ENCODE data around the gene DCST2. TPM values are rescaled to one million over a fixed set of nuclear protein-coding genes. Genes with fewer than 3 reads are reported as not detected.

The DCST2 gene
- total RNA-seq, 1 donor from 2014 or later: 0.41 TPM

DNA sequence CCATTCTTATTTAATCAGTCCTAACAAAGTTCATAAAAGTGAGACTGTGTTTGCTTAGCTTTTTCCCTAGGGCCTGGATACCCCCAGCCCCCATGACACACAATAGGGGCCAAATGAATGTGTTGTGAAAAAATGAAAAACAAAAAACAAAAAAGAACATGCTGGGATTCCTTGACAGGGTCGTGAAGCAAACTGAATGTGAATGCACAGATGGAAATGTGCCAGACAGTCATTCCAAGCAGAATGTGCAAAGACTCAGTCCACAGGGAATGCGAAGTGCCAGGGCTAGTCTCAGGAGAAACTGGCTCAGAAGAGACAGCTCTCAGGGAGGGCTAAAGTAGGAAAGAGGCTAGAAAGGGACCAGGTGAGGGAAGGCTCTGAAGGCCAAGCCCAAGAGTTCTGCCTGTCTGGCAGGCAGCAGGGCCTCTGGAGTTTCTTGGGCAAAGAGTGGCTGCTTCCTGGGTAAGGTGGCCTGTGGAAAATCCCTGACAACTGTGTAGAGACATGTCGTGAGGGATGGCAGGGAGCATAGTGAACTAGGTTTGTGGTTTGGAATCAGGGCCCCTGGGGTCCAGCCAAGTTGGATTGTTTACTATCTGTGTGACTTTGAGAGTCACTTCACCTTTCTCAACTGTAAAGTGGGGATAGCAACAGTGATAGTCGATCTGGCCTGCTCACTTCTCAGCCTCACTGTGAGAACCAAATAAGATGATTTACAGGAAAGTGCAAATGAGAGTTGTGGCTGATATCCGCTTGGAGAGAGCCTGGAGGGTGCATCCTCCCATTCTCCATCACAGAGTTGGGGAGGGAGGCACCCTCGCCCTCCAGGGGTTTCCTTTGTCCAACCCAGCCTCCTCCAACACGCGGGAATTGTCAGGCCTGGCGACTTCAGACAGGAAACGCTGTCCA, 16.3 kb upstream of the DCST2 start:
- peak; percentile 14 for DNase-seq

DNA sequence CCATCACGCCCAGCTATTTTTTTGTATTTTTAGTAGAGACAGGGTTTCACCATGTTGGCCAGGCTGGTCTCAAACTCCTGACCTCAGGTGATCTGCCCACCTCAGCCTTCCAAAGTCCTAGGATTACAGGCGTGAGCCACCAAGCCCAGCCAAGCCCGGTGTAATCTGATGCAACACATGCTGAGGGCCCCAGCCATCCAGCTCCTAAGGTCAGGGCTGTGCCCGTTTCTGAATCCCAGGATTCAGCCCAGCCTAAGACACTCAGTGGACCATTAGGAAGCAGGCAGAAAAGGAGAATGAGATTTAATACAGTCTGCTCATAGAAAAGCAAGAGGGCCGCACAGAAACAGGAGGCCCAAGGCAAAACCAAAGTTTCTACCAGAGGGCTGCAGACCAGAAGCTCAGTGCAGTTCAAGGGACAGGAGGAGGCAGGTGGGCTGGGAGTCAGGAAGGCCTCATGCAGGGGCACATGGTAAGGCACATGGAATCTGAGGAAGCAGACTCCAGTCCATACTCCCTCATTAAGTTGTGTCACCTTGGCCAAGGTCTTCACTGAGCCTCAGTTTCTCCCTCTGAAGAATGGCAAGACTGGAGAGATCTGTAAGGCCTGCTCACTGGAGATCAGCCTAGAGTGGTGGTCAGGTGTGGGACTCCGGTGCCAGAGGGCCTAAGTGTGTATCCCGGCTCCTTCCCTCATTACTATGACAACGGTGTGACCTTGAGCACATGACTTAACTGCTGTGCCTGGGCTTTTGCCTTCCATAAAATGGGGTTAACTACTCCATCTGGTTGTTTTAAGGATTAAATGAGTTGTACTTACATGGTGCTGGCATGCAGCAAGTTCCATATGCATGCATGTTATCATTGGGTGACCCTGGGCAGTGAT, 15.1 kb upstream of the DCST2 start:
- no peak for DNase-seq

DNA sequence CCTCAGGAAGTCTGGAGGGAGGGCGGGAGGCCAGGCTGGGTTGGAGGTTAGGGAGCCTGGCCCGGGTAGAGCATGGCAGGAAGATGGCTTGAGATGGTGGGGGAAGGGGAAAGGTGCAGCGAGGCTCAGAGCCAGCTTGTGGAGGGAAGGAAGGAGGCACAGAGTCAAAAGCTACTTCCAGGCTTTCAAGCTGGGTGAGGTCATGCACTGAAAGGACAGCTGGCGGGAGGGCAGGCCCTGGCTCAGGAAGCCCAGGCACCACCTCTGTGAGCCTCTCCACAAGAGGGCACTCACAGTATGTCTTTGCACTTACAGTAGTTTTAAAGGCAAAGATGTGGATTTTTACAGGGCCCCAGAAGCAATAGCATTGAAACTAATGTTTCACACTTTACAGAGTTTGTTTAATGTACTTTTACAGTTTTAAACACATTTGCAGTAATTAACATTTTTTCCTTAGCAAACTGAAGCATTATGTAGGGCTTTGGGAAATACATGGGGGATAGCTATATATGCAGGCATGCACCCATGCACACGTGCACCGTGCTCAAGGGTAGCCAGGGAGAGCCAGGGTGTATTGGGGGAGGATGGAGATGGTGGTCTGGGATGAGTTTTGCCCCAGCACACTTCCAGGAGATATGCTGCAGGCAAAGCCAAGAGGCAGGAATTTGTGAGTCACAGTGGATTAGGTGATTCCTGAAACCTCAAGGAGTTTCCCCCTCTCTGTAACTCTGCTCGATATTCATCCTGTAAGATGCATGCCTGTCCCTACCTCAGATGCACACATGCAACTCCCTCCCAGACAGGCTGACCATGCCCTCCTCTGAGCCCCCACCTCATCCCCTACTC, 11.5 kb upstream of the DCST2 start:
- peak; percentile 85 for DNase-seq

DNA sequence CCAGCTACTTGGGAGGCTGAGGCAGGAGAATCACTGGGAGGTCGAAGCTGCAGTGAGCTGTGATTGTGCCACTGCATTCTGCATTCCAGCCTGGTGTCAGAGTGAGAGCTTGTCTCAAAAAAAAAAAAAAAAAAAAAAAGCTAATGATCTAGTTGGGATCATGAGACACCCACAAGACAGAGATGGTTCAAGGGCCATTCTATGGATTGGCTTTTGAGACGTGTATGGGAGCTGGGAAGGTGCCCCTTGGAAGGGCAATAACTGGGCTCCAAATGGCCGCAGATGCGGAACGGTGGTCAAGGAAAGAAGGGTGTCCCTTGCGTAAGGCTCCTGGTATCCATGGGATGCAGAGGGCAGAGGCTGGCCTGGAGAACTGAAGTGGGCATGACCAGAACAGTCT, 10.8 kb upstream of the DCST2 start:
- DNase-seq: no peak

DNA sequence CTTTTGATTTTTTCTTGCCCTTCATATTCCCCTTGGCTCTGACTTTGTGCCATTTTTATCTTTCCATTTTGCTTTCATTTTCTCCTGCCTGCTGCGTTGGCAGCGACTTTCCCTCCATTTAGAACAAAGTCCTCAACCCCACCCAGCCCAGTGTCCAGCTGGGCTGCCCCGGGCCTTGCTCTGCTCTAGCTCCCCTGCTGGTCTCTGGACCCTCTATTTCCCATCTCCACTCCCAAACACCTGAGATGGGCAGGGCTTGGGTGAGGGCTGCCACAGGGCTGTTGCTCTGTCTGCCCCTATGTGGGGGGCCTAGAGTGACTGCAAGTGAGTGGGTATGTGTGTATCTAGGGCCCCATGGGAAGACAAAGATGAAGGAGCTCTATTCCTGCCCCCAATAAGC, 10.2 kb upstream of the DCST2 start:
- DNase-seq: no peak

DNA sequence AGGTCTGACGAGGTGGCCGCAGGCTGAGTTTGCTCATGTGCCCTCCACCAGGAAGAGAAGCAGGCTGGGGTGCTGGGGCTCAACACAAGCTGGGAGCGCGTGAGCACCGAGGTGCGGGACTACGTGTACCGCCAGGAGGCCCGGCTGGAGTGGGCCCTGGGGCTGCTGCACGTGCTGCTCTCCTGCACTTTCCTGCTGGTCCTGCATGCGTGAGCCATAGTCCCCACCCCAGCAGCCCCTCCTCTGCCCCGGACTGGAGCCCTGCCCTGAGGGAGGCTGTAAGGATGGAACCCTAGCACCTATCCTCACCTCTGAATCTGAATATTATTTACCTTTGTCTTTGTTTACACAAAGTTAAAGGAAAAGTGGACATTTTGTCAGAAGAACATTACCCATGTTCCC, 9.7 kb upstream of the DCST2 start:
- no peak for DNase-seq

DNA sequence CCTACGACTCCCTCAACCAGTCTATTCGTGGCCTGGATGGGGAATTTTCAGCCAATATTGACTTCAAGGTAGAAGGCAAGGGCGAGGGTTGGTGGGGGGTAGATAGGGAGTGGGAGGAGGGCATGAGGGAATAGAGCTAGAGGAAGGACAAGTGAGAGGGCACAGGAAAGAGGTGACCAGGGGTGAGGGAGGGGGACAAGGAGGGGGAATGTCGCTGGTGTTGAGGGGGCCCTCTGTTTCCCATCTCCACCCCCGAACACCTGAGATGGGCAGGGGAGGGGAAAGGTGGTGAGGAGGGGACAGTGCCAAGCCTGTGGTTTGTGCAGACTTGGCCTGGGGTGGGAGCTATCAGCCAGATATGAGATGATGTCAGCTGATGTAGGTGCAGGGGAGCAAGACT, 9.2 kb upstream of the DCST2 start:
- no peak for DNase-seq

DNA sequence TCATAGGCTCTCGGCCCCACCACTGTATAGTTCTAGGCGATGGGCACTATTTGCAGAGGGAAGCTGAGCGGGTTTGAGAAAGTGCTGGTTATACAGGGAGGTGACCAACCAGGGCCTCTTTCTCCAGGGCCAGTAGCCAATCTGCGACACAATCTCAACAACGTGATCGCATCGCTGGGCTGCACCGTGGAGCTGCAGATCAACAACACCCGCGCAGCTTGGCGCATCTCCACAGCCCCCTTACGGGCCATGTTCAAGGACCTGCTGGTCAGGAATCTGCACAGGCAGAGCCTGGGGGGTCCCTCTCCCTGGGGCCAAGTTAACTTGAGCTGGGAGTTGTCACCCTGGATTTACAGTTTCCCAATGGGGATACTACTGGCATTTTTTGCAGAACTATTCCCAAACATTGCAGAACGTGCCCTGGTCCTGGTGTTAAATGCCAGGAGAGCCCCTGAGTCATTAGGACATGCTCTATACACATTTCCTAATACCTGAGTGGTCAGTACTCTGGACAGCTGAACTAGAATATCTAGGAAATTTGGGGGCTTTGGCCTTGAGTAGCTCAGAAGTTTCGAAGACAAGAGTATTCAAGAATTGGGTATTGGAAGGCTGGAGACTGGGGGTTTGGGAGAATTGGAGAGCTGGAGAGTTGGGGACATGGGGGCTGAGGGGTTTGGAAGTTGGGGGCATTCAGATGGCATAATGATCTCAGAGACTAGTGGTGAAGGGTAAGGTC, 6.9 kb upstream of the DCST2 start:
- DNase-seq: no peak

DNA sequence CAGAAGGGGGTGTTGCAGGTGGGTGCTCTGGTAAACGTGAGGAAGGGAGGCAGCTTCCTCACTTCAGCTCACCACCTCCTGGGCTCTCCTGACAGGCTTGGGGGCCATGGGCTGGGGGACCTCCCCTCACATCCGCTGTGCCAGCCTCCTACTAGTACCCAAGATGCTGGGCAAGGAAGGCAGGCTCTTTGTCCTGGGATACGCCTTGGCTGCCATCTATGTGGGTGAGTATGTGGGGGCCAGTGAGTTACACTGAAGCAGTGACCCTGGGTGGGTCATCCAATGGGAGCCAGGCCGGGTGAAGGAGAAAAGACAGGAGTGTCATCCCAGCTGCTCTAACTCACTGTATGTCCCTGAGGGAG, 5.7 kb upstream of the DCST2 start:
- DNase-seq: no peak

DNA sequence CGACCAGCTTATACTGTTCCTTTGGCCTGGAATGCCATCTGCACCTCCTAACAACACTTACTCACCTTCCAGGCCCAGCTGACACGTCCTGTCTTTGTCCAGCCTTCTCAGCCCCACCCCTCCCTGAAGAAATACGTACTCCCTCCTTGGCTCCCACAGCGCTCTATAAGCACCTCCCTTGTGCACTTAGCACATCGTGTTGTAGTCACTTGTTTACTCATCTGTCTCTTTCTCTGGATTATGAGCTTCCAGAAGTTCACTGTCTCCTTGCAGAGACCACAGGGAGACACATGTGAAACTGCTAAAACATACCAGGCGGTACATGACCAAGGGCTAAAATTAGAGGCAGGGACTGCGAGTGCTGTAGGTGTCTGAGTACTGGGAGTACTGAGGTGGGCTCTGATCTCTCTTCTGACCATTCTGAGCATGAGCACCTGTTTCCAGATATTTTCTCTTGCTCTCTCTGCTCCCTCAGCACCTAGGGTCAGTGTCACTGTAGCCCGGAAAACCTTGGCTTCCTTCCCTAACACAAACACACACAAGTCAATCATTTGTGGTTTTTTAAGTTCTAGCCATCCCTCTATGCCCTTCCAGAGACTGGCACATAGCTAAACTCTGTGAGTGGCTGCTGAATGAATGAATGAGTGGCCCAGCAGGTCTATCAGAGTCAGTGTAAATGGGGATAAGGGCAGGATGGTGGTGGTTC, 5.2 kb upstream of the DCST2 start:
- peak; percentile 43 for DNase-seq

DNA sequence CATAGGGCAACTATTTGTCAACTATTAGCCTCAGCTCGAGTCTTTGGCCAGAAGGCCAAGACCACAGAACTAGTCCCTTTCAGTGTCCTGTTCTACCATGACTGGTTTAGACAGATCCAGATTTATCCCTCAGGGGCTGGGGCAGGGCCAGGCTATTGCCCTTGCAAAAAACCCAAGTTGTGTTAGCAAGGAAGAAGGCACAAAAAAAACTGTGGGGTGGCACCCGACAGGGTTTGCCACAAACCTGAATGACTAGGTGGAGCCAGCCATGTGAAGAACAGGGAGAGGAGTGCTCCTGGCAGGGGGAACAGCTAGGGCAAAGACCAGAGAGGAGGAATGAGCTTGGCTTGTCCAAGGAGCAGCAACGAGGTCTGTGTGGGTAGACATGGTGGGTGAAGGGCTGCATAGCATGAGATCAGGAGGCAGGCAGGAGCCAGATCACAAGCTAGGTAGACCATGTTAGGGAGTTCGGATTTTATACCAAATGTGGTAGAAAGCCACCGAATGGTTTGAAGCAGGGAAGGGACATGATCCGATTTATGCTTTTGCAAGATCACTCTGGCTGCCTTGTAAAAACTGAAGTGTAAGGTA, 4.4 kb upstream of the DCST2 start:
- no peak for DNase-seq

DNA sequence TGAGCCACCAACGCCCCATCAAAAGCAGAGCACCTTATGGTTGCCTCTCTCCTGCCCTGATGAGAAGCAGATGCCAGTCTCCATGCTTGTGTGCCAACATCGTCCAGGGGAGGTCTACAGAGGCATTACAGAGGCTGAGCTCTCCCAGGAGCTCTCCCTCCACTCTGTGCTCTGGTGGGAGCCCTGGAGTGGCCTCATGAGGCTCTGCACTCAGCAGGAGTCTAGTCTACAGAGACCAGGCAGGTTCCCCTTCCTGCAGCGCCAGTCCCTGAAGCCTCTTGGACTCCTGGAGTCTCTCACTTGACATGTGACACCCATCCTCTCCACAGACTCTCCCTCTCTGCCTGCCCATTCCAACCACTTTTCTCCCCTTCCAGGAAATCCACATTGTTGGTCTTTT, 3.5 kb upstream of the DCST2 start:
- no peak for DNase-seq

DNA sequence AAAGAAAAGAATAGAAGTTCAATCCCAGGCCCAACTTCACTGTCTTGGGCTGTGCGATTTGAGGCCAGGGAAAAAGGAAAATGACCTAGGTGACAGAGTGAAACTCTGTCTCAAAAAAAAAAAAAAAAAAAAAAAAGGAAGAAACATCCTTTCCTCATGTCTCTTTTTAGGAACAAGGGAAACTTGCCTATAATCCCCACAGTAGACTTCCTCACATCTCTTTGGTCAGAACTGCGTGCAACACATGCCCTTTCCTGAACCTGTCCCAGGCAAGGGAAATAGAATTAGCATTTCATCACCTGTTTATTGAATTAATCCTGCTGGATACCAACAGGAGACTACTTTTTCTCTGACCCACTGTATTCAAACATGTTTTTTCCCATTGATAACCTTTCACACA, 2.4 kb upstream of the DCST2 start:
- DNase-seq: no peak

DNA sequence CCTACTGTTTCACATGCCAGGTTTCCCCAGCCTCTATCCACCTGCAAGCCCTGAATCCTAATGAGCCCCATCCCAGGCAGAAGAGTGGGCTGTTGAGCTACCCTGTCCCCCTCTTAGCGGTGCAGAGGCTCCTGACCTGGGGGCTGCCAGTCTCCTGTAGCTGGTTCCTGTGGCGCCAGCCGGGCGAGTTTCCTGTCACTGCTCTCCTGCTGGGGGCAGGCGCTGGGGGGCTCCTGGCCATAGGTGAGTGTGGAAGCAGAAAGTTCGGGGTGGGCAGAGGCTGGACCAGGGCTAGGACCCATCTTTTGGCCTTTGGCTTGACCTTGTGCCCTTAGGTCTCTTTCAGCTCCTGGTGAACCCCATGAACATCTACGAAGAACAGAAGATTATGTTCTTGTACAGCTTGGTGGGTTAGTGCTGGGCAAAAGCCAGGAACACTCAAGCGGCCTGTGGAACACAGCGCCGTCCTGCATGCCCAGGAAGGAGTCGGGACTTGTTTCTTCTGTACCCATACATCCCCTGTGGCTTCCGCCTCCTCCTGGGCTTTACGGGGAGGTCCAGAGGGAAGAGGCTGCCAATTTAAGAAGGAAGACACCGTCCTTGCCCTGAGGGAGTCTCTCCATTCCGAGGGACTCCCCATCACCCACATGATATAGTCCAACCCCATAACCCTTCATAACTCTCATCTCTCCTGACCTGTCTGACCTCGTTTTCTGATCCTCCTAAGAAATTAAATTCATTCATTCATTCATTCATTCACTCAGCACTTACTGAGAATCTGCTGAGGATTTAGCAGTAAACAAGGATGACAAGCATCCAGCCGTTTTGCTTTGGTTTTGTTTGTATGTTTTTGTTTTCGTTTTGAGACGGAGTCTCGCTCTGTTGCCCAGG, 982 bp upstream of the DCST2 start:
- DNase-seq: no peak

DNA sequence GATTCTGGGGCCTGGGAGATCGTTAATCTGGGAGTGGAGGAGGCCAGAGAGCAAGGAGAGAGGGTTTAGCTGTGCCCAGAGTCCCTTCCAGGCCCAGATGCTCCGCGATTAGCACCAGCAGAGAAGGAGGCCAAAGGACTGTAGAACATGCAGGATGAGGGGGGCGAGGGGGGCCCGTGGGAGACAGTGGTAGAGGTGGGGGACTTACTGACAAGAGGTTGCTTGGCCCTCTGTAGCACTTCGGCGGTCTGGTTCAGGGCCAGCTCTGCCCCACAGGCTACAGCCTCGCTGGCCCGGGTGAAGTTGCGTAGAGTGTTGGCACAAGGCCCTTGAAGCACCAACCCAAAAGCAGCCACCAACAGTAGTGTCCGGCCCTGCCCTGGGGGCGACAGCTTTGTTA, 695 bp downstream of the DCST2 start:
- no peak for DNase-seq

DNA sequence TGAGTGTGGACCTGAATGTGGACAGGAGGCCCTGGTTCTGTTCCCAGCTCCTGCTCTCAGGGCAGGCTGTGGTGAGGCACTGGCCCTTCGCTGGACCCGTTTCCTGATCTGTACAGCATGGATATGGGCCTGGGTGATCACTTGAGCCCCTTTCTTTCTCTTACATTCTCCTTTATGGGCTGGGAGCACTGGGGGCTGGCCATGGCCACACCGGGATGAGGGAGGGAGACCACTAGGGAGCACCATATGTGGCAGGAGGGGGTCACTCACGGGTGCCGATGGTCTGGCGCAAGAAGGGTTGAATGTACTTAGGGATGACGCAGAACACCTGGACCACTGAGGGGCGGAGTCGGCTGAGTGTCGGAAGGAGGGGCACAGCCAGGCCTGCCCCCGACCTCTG, 2.7 kb downstream of the DCST2 start:
- no peak for DNase-seq

DNA sequence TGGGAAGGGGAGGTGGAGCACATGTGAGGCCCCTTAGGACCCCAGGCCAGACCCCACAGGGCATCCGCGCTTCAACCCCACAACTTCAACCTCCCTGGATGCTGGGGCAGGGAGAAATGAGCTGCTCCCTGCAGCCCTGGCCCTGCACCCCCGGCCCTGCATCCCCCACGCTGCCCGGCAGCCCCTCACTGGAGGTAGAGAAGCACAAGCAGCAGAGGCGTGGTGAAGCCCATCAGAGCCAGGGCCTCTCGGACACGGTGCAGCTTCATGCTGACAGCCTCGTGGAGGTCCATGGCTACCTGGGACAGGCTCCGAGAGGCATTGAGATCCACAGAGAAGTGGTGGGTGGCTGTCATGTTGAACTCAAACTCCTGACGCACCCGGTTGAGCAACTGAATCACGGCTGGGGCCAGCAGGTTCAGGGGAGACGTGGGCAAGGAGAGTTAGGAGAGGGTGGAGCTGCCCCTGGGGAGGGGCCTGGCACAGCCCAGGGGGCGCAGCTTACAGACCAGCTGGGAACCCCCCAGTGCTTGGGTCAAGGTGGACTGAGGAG, 3.3 kb downstream of the DCST2 start:
- DNase-seq: no peak

DNA sequence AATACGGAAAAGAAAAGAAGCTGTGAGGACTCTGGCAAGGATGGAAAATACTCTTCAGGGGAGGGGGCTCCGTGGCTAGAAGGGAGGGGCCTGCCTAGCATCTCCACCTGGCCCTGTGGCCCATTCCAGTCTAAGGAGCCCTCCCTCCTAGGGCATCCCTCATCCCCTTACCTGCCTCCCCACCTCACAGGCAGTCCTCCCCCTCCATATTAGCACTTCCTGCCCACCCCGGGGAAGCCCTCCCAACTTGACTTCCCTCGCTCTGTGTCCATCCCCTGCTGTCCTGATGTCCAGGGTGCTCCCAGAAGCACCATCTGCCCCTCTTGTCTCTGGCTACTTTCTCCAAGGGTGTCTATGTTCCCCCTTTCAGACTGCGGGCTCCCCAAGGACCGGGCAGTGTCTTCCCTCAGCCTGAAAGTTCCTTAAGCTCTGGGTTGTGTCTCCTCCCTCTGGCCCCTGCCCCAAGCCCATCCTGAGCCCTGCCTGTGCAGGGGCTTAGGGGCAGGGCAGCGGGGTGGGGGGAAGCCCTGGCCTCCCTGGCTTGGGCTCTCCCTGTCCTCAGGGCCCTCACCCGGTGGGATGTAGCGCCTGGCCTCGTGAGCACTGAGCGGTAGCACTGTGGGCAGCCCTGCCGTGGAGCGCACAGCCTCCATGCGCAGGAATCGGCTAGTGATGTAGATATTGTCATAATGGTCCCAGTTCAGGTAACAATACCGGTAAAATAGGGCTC, 3.9 kb downstream of the DCST2 start:
- DNase-seq: no peak

DNA sequence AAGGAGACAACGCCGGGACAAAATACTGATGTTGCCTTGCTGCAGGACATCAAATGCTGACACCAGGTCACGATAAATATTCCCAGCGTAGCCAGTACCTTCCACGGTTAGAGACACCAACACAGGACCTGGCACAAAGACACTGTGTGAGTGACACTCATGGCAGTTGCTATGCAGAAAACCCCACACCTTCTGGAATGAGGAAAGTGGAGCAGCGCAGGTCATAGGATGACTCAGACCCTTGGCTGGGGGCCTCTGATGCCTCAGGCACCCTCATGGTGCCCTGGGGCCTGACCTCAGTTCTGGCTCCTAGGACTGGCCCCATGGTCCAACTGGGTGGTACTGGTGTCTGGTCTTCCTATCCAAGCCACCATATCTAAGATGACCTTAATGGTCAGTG, 7.0 kb downstream of the DCST2 start:
- no peak for DNase-seq

All from tongue (tissue), 2 donors.